Measurements from ENCODE around the gene SLC23A2. TPM values are rescaled to one million over a fixed set of nuclear protein-coding genes. Genes with fewer than 3 reads are reported as not detected.

The SLC23A2 gene
- 10 to 100 TPM; 10.5 to 29.0 (median 20.4) TPM for total RNA-seq

- no peaks in the 10 kb centered on the region for H3K27me3 ChIP-seq
- H3K36me3 ChIP-seq, result no peaks in the 10 kb centered on the region
- DNase-seq (ENCODE audit: low spot score in 2 of 2), result peak in 1 of 2 donors; percentile 66
- H3K9me3 ChIP-seq, result no peaks in the 10 kb centered on the region
- TF ChIP-seq POLR2AphosphoS5 (IDR thresholded peaks at IDR 0.05), result no peak
- H3K4me1 ChIP-seq, result peaks cover 28% of the 10 kb centered on the region
- peak within 1 kb of the TSS; percentile 89 for H3K4me3 ChIP-seq
- 2% methylated on average over 21 of the region's 88 CpGs for WGBS
- peak within 1 kb of the TSS; percentile 24 for H3K27ac ChIP-seq
Observed at GRCh38 chr20:5001174-5002076, at the start of gene SLC23A2. SLC23A2 (minus strand) TSS chr20:5001510; CDS start chr20:4932562, 68,948 bp downstream.

- DNase-seq (ENCODE audit: low spot score in 2 of 2), result no peak
- no peak overlapping the region for H3K4me3 ChIP-seq
- H3K27me3 ChIP-seq, result no peaks in the 10 kb centered on the region
- no peaks in the 10 kb centered on the region for H3K36me3 ChIP-seq
- H3K9me3 ChIP-seq, result no peaks in the 10 kb centered on the region
- H3K27ac ChIP-seq, result no peak overlapping the region
- 75% methylated on average over 8 of the region's 8 CpGs for WGBS
- no peaks in the 10 kb centered on the region for H3K4me1 ChIP-seq
- TF ChIP-seq POLR2A (IDR thresholded peaks at IDR 0.05) (no peak), CTCF (IDR thresholded peaks at IDR 0.05) (no peak), EP300 (IDR thresholded peaks at IDR 0.05) (no peak), POLR2AphosphoS5 (IDR thresholded peaks at IDR 0.05) (no peak)
Observed at GRCh38 chr20:5046656-5047339, 45.5 kb upstream of the SLC23A2 start.

- TF ChIP-seq CTCF (IDR thresholded peaks at IDR 0.05) (no peak), POLR2A (IDR thresholded peaks at IDR 0.05) (no peak), EP300 (IDR thresholded peaks at IDR 0.05) (no peak), POLR2AphosphoS5 (IDR thresholded peaks at IDR 0.05) (no peak)
- H3K36me3 ChIP-seq, result no peaks in the 10 kb centered on the region
- H3K9me3 ChIP-seq, result no peaks in the 10 kb centered on the region
- H3K4me1 ChIP-seq, result no peaks in the 10 kb centered on the region
- no peak overlapping the region for H3K27ac ChIP-seq
- WGBS, result 83% methylated on average over 3 of the region's 3 CpGs
- DNase-seq (ENCODE audit: low spot score in 2 of 2), result no peak
- no peak overlapping the region for H3K4me3 ChIP-seq
- H3K27me3 ChIP-seq, result no peaks in the 10 kb centered on the region
Observed at GRCh38 chr20:5045906-5046305, 44.6 kb upstream of the SLC23A2 start.

GRCh38 chr20:5044075-5044620 is 42.8 kb upstream of the SLC23A2 start:
- 93% methylated on average over 10 of the region's 10 CpGs for WGBS

GRCh38 chr20:5041433-5041832 is 40.1 kb upstream of the SLC23A2 start:
- no peak overlapping the region for H3K4me3 ChIP-seq
- H3K27me3 ChIP-seq, result no peaks in the 10 kb centered on the region
- TF ChIP-seq POLR2AphosphoS5 (IDR thresholded peaks at IDR 0.05) (no peak), CTCF (IDR thresholded peaks at IDR 0.05) (no peak), POLR2A (IDR thresholded peaks at IDR 0.05) (no peak), EP300 (IDR thresholded peaks at IDR 0.05) (no peak)
- no peak overlapping the region for H3K27ac ChIP-seq
- no peak for DNase-seq (ENCODE audit: low spot score in 2 of 2)
- no peaks in the 10 kb centered on the region for H3K4me1 ChIP-seq
- H3K36me3 ChIP-seq, result no peaks in the 10 kb centered on the region
- H3K9me3 ChIP-seq, result no peaks in the 10 kb centered on the region
- 40% methylated on average over 3 of the region's 3 CpGs for WGBS

More at GRCh38 chr20:5044075-5044620, 42.8 kb upstream of the SLC23A2 start:
- H3K4me3 ChIP-seq, result no peak overlapping the region
- H3K27me3 ChIP-seq, result no peaks in the 10 kb centered on the region
- no peaks in the 10 kb centered on the region for H3K9me3 ChIP-seq
- H3K36me3 ChIP-seq, result no peaks in the 10 kb centered on the region
- H3K27ac ChIP-seq, result no peak overlapping the region
- H3K4me1 ChIP-seq, result no peaks in the 10 kb centered on the region
- no peak for TF ChIP-seq EP300 (IDR thresholded peaks at IDR 0.05)
- no peak for DNase-seq (ENCODE audit: low spot score in 2 of 2)

- TF ChIP-seq EP300 (IDR thresholded peaks at IDR 0.05) (no peak), POLR2AphosphoS5 (IDR thresholded peaks at IDR 0.05) (no peak), CTCF (IDR thresholded peaks at IDR 0.05) (no peak), POLR2A (IDR thresholded peaks at IDR 0.05) (no peak)
- Histone ChIP-seq H3K9me3 (no peaks in the 10 kb centered on the region), H3K27me3 (no peaks in the 10 kb centered on the region), H3K4me3 (no peak overlapping the region), H3K4me1 (no peaks in the 10 kb centered on the region), H3K27ac (no peak overlapping the region), H3K36me3 (no peaks in the 10 kb centered on the region)
- 84% methylated on average over 4 of the region's 4 CpGs for WGBS
- DNase-seq (ENCODE audit: low spot score in 2 of 2), result no peak
Observed at GRCh38 chr20:5040345-5040744, 39.0 kb upstream of the SLC23A2 start.

All from suprapubic skin (tissue), 4 donors.